ENCODE measurements around the gene HBG2. TPM values are rescaled to one million over a fixed set of nuclear protein-coding genes. Genes with fewer than 3 reads are reported as not detected.
"Not testable (repeated sequence)": the region's sequence is repeated elsewhere in the genome, so short reads cannot be mapped to it uniquely, and the experiment has no call there.

HBG2 gene
- polyA plus RNA-seq, 4 donors = 1,504 to 42,529 (median 2,280) TPM

DNA sequence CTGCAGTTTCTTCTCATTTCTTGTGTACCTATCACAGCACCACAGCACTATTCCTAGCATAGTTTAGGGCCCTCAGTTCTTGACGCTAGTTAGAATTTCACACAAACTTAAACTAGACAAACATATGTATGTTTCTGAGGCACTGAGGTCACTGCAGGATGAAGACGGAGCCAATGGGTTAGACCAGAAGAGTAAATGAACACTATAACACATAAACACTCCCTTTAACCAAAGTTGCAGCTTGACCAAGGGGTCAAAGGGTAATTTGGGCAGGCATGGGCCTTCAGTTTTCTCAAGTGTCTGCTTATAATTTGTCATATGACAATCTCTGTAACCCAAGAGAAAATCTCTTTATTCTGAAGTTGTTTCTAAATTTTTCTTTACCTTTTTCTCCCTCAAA is 28.0 kb upstream of the HBG2 start:
- DNase-seq (ENCODE audit: low read depth in 4 of 4, low spot score in 3 of 4) = no peak

DNA sequence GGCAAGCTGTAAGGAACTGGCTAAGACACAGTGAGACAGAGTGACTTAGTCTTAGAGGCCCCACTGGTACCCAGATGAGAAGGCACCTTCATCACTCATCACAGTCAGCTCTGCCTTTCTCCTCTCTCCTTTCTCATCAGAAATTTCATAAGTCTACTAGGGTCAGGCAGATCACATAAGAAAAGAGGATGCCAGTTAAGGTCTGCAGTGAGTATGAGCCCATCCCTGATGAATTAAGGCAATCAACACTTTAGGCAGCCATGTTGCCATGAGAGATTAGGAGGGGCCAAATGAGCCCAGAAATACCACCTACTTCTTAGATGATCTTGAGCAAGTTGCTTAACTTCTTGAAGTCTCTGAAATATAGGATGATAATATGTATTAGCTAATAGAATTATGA is 27.0 kb upstream of the HBG2 start:
- no peak for DNase-seq (ENCODE audit: low read depth in 4 of 4, low spot score in 3 of 4)

- DNase-seq (ENCODE audit: low read depth in 4 of 4, low spot score in 3 of 4) = no peak
Measured at GRCh38 chr11:5280582-5281102, 26.1 kb upstream of the HBG2 start.

- no peak for DNase-seq (ENCODE audit: low read depth in 4 of 4, low spot score in 3 of 4)
Measured at GRCh38 chr11:5279471-5280090, 25.0 kb upstream of the HBG2 start.

DNA sequence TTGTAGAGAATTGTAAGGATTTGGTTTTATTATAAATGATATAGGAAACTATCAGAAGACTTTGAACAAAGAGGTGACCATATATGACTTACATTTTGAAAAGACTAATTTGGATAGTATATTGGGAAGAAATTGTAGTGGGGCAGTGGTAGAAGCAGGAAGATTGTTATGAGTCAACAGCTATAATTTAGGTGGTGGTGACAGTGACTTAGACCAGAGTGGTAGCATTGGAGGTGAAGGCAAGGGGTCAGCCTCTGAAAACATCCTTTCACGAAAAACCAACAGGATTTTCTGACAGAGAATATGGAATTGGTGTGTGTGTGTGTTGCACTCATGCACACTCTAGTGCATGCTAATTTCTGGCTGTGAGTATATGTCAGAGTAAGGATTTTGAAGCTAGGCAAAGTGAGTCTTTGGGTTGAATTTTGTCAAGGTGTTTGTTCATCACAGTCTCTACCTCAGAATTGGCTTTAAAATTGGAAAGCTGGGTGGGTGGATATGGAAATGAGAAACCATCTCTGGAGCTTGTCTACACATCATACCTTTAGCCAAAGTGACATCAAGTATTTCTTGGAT is 23.3 kb upstream of the HBG2 start:
- DNase-seq (ENCODE audit: low read depth in 4 of 4, low spot score in 3 of 4) = no peak

DNA sequence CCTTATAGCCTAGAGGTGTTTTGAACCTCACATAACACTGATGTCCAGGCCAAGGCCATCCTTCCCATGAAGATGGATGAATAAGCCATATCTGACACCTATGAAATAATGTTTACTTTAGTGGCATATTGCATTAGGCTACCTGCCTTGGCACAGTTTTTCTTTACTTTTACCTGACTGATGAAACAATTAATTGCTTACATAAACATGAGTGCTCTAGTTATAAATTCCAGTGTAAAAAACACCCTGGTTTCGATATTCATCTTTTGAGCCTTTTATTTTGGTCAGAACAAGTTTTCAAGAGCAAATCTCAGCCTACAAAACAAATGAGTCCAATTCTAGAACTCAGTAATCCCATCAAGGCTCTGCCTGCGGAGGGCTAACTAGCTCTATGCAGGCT is 22.1 kb upstream of the HBG2 start:
- no peak for DNase-seq (ENCODE audit: low read depth in 4 of 4, low spot score in 3 of 4)

GRCh38 chr11:5275369-5276110 is 21.0 kb upstream of the HBG2 start:
- DNase-seq (ENCODE audit: low read depth in 4 of 4, low spot score in 3 of 4) = no peak

- no peak for DNase-seq (ENCODE audit: low read depth in 4 of 4, low spot score in 3 of 4)
Measured at GRCh38 chr11:5274395-5274794, 19.8 kb upstream of the HBG2 start.

- DNase-seq (ENCODE audit: low read depth in 4 of 4, low spot score in 3 of 4) = no peak
Measured at GRCh38 chr11:5272395-5273017, 17.9 kb upstream of the HBG2 start.

DNA sequence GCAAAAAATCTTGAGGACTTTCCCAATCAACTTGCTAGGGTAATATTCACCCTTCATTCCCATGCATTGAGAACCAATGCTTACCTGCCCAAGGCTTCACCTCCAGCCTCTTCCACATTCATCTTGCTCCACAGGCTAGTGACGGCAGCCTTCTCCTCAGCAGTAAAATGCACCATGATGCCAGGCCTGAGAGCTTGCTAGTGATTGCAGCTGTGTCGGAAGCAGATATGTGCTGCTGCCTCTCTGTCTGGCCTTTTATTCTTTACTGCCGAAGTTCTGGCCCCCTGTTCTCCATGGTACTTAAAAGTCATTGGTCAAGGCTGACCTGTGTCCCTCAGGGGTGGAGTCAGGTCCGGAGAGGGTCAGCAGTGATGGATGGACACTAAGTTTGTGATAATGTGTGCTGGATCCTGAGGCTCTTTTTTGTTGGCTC is 15.2 kb upstream of the HBG2 start, which contains the start of gene HBE1:
Gene HBE1 (minus strand): TSS at position 231 of the 433 bp plus-strand sequence. CDS start 55 bp downstream, at position 176.
- no peak for DNase-seq (ENCODE audit: low read depth in 4 of 4, low spot score in 3 of 4)

DNA sequence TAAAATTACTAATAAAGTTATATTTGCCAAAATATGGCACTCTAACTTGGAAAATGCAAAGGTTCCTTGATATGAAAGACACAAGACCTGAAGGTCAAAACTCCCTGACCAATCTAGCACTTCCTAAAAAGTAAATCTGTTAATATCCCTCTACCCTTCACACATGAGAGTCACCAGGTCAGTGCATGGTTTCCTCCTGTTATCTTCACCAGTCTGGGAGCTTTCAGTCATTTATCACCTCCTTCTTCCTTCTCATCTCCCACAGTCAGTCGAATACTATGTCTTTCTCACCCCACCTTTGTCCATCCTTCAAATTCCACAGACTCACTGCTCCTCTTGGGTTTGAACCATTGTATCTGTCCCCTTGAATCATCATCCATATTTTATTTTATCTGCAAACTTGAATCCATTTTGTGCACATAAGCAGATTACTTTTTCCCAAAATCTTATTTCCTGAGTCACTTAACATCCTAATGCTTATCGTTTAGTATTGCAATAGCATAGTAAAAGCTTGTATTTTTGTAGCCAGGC is 12.5 kb upstream of the HBG2 start:
- DNase-seq (ENCODE audit: low read depth in 4 of 4, low spot score in 3 of 4) = no peak

- no peak for DNase-seq (ENCODE audit: low read depth in 4 of 4, low spot score in 3 of 4)
Measured at GRCh38 chr11:5266609-5267008, 12.0 kb upstream of the HBG2 start.

- DNase-seq (ENCODE audit: low read depth in 4 of 4, low spot score in 3 of 4) = no peak
Measured at GRCh38 chr11:5265832-5266231, 11.3 kb upstream of the HBG2 start.

- DNase-seq (ENCODE audit: low read depth in 4 of 4, low spot score in 3 of 4) = no peak
Measured at GRCh38 chr11:5258543-5259262, 4.1 kb upstream of the HBG2 start.

DNA sequence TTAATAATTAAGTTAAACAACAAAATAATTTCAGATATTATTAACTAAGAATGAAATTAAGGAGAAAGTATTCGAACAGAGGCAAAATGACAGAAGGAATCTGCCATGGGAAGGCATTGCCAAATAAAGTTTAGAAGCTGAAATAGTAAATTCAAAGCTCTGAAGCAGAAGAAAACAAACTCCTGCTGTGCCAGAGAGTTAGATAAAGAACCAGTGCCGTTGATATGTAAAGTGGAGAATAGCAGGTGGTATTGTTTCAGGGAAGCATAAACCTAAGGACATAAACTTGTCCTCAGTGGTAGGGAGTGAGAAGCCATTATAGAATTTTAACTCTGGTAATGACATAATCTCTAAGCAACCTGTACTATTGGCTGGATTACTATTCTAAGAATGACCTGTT is 2.7 kb upstream of the HBG2 start:
- no peak for DNase-seq (ENCODE audit: low read depth in 4 of 4, low spot score in 3 of 4)

DNA sequence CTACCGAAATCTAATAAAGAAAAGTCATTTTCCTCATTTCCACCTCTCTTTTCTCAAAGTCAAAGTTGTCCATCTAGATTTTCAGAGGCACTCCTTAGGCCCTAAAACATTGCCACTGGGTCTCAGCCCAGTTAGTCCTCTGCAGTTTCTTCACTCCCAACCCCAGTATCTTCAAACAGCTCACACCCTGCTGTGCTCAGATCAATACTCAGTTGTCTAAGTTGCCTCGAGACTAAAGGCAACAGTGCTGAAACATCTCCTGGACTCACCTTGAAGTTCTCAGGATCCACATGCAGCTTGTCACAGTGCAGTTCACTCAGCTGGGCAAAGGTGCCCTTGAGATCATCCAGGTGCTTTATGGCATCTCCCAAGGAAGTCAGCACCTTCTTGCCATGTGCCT is 558 bp downstream of the HBG2 start:
- DNase-seq (ENCODE audit: low read depth in 4 of 4, low spot score in 3 of 4) = not testable (repeated sequence)

DNA sequence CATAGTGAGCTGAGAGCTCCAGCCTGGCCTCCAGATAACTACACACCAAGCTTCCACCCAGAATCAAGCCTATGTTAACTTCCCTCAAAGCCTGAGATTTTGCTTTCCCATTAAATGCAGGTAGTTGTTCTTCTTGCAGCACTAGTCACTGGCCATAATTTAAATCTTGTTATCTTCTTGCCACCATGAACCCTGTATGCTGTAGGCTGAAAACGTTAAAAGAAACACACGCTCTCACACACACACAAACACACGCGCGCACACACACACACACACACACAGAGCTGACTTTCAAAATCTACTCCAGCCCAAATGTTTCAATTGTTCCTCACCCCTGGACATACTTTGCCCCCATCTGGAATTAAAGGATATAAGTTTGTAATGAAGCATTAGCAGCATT is 1.1 kb downstream of the HBG2 start:
- not testable (repeated sequence) for DNase-seq (ENCODE audit: low read depth in 4 of 4, low spot score in 3 of 4)

GRCh38 chr11:5252919-5253265 is 1.7 kb downstream of the HBG2 start:
- no peak for DNase-seq (ENCODE audit: low read depth in 4 of 4, low spot score in 3 of 4)

- no peak for DNase-seq (ENCODE audit: low read depth in 4 of 4, low spot score in 3 of 4)
Measured at GRCh38 chr11:5252192-5252918, 2.2 kb downstream of the HBG2 start.

DNA sequence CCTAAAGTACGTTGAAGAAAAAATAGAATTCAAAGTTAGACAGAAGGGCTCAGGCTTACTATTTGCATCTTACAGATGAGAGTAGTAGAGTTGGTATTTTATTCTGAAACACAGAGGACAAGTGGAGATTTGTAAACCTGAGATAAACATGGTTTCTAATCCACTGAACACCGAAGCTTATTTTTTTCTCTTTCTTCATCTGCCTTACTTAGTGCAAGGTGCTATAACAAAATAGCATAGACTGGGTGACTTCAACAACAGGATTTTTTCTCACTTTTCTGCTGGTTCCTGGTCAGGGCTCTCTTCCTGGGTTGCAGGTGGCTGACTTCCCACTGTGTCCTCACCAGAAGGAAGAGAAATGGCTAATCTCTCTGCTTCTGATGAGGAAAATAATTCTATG is 2.8 kb downstream of the HBG2 start:
- no peak for DNase-seq (ENCODE audit: low read depth in 4 of 4, low spot score in 3 of 4)
